Suppressor macrophage (primary cell): ENCODE results near the gene TIMM23.
"Not testable (repeated sequence)": the region's sequence is repeated elsewhere in the genome, so short reads cannot be mapped to it uniquely, and the experiment has no call there.

Experiments used
- DNase-seq, 4 experiments: peaks; one replicate each; pipeline ENCODE4 v3.0.0-alpha.2; 2020 to 2022

The TIMM23 gene

DNA sequence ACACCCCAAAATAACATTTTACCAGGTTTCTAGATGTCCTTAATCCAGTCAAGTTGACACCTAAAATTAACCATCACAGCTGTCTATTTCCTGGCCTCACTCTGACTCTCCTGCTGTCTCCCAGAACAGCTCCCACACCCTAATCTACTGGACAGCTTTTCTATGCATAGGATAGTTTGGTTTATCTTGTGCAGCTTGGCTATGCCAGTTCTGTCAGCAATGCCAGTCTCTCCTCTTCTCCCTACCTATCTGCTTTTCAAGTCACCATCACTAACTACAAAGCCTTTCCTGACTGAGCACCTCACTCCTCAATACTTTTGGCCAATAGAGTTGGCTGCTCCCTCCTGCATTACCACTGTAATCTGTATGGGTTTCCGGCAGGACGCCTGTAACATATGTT lies 53.1 kb downstream of the TIMM23 start:
- no peak for DNase-seq

- no peak for DNase-seq
Observed at GRCh38 chr10:46026106-46026505, 53.8 kb downstream of the TIMM23 start.

DNA sequence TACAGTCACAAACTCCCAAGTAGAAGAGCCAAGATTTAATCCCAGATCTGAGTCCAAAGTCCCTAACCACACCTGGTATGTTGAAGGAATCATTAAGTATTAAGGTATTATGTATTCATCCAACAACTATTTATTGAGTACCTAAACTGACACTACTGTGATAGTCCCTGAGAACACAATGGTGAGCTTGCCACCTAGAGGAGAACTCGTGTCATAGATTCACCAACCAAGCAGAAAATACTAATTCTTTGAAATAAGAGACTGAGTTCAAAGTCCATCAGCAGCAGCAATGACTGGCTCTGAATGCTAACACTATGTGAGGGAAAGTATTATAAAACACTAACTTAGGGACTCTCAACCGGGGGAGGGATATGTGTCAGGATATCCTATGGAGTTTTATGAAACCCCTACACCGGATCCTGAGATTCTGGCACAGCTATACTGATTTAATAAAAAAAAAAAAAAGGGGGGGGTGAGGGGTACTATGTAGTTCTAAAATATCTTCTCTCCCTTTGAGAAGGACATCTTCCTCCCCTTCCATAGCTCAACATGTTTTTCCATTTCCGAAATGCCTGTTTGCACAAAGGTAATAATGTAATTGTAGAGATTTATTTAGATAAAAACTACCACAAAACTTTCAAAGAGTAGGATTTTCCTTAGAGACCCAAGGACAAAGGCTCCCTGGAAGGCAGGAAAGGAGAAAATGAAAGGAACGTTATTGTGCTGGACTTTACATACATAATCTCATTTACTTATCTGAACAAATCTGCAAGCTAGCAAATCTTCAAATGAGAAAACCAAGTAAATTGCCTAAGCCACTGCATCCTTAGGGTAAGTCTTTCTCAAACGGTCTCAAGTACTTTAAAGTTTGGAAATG lies 56.5 kb downstream of the TIMM23 start:
- DNase-seq: peak; percentile 47 to 81 (median 64)

GRCh38 chr10:46029461-46030030 lies 57.3 kb downstream of the TIMM23 start:
- peak in 1 of 4 experiments; percentile 20 for DNase-seq

GRCh38 chr10:46030091-46030937 lies 58.0 kb downstream of the TIMM23 start, which contains the start of gene NCOA4:
NCOA4 (minus strand) TSS chr10:46030623; CDS start chr10:46016680, 13,943 bp downstream.
- peak; percentile 98 to 100 (median 98) for DNase-seq

GRCh38 chr10:46031648-46032532 lies 59.6 kb downstream of the TIMM23 start:
- DNase-seq: no peak

DNA sequence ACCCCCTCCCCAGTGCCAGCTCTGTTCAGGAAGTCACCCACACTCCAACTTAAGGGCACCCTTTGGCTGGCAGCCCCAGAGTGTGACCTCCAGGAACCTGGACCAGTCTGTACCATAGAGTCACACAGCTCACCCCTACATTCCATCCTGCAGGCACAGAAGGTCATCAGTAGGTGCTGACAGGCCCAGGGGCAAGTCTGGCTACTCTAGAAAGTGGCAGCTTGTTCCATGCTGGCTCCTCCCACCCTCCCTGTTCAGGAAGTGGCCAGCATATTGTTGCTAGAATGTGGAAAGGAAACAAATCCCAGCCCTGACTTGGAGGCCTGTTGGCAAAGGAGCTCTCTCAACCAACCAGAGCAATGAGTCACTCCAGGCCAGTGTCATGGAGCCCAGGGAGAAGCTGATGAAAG lies 61.3 kb downstream of the TIMM23 start:
- DNase-seq: peak; percentile 38 to 66 (median 48)

DNA sequence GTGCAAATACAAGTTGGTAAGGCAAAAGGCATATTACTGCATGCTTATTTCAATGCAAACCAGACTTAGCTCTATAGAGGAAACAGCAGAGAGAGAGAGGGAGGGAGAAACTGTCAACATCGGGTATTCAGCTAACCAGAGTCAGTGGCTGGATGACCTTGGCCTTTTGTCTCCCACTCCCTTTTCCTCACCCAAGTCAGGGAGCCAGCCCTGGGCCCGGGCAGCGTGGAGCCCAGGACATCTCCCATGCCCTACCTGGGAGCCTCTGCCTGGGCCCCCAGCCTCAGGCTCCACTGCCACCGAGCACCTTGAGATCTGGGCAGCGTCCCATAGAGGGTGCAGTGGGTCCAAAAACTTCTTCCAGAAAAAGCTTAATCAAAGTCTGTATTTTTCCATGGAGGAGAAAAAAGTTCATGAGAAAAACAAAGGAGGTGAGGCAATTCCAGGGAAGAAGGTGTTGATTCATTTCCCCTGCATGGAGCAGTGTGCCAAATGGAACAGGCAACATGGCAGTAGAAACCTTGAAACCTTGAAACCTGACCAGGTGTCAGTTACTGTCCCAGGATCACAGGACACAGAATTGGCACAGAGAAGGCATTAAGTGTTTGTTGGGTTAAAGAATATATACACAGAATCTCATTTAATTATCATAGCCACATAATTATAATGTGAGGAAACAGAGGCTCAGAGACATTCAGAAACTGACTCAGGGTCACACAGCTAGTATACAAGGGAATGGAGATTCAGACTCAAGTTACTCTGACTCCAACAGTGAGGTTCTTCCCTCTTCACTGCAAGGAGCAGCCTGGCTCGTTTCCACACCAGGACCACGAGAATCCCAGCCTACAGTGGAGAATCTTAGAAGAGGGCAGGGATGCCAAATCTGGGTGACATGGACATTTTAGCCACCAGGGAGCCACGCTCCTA lies 63.9 kb downstream of the TIMM23 start:
- no peak for DNase-seq

- DNase-seq: no peak
Observed at GRCh38 chr10:46037107-46037825, 65.0 kb downstream of the TIMM23 start.

GRCh38 chr10:46040004-46040403 lies 67.7 kb downstream of the TIMM23 start:
- DNase-seq: no peak

DNA sequence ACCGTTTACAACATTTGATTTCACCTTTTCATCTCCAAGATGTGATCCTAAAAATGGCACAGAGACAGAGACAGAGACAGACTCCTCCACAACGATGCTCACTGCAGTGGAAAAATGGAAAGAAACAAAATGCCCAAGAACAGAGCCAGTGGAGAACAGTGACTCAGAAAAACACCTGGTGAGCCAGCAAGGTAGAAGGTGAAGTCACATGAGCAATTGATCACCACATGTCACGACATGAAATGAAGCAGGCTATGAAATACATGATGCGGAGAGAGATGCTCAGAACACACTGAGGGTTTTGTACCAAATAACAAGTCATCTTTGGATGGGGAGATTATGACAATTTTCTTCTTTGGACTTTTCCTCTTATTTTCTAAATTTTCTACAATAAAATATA lies 70.2 kb downstream of the TIMM23 start:
- DNase-seq: no peak

DNA sequence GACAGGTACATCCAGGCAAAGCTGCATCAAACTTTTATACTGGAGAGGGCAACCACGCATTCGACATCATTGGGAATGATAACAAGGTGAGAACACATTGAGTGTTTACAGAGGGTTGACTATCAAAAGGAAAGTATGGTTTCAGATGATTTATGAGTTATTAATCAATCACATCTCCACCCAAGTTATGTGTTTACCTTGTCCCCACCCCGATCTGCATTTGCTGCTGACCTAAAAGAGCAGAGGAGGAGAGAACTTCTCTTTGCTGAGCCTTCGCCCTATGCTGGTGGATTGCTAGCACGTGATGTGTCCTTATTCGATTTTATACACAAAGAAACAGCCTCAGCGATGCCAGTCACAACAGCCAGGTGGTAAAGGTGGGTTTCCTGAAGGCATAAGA lies 74.0 kb downstream of the TIMM23 start, which contains the start of gene MSMB:
MSMB (minus strand) TSS at position 9 of the 400 bp plus-strand sequence. CDS start 32 bp downstream, outside the sequence.
- no peak for DNase-seq

DNA sequence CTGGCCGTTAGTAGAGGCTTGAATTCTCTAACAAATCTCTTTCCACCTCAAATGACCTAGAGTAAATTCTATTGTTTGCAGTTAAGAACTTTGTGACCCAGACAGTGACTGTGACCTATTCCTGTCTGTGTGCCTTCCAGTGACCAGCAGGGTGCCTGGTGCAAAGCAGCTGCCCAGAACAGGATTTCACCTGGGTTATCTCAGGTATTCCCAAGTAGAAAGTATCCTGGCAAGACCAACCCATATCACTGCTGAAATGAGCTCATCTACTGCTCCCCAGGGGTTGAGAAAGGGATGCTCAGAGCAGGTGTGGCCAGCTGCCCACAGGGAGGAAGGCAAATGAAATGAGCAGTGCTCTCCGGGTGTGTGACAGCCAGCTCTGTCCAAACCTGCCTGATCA lies 75.9 kb downstream of the TIMM23 start:
- DNase-seq: no peak

DNA sequence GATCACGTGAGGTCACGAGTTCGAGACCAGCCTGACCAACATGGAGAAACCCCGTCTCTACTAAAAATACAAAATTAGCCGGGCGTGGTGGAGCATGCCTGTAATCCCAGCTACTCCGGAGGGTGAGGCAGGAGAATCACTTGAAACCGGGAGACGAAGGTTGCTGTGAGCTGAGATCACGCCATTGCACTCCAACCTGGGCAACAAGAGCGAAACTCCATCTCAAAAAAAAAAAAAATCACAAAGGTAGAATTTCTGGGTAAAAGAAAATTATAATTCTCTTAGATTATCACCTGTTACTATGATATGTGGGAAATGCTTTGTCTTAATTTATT lies 77.2 kb downstream of the TIMM23 start:
- not testable (repeated sequence) for DNase-seq

DNA sequence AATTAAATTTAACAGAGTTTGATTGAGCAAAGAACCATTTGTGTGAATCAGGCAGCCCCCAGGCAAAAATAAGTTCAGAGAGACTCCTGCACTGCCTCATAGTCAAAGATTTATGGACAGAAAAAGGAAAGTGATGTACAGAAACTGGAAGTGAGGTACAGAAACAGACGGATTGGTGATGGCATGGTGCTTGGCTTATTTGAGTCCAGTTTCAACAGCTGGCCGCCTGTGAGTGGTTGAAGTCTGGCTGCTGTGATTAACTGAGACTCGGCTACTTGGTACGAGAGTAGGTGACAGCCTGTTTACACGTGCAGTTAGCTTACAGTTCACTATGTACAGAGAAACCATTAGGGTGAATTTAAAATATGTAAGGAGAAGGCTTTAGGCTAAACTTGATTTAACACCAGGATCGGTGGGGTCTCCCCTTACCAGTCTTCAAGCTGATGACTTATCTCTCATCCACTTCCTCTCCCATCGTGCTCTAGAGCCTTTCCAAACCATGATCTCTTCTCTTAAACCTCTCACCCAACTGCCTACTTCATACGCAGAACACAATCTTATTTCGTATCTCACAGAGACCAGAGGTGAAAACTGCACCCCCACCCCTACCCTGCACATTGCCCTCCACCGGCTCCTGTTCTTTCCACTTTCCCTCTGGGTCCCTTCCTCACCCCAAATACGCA lies 78.8 kb downstream of the TIMM23 start:
- peak in 1 of 4 experiments; percentile 13 for DNase-seq

- no peak for DNase-seq
Observed at GRCh38 chr10:46052057-46052790, 79.9 kb downstream of the TIMM23 start.

DNA sequence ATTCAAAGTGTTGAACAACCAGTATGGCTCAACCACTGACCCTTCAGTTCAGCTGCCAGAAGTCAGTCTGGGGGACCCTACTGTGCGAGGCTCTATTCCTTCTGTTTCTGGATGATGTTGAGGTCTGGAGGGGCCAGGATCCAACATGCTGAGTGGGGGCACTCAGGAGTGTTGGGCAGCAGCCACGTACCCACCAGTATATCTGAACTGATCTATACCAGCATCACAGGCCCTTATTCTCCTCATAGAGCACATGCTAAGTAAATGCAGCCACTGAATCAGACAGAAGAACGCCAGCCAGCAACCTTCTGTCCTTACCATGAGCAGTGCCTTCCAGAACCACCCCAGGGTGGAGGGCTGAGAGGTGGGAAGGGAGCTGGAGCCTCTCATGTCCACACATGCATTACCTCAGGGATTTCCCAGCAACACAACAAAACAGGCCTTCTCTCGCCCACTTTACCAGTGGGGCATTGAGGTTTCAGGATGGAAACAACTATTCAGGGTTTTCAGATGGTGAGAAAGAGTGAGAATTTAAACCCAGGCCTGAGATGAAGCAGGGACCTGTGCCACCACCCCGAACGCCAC lies 80.6 kb downstream of the TIMM23 start:
- DNase-seq: no peak
